KOPT-K1 (cell line): ENCODE data around the gene FAIM.
"Not testable (repeated sequence)": the region's sequence is repeated elsewhere in the genome, so short reads cannot be mapped to it uniquely, and the experiment has no call there.

Experiments
- H3K27ac ChIP-seq: fragments of 200-600 bp; sonication (generic); 2 replicates; pipeline ENCODE4 v1.5.1; 2016; ENCODE audit warnings: antibody characterized with exemption, mild to moderate bottlenecking, low read depth, low read length; ENCODE audit not compliant: poor library complexity, severe bottlenecking
- H3K36me3 ChIP-seq: fragments of 200-600 bp; sonication (generic); 2 replicates; pipeline ENCODE4 v1.5.1; 2017; ENCODE audit warnings: antibody characterized with exemption, mild to moderate bottlenecking, low read length, moderate library complexity; ENCODE audit not compliant: insufficient read depth
- H3K9me3 ChIP-seq: fragments of 200-600 bp; sonication (generic); 2 replicates; pipeline ENCODE4 v1.5.1; 2017; ENCODE audit warnings: antibody characterized with exemption, low read length, mild to moderate bottlenecking; ENCODE audit not compliant: insufficient read depth, poor library complexity, severe bottlenecking

Gene FAIM

GRCh38 chr3:138594150-138594934 lies 14.2 kb upstream of the FAIM start, which contains the start of gene CEP70:
Gene CEP70 (minus strand): TSS chr3:138594260. CDS start chr3:138572927, 21,333 bp downstream.
- peaks cover 28% of the 10 kb centered on the region for H3K36me3 ChIP-seq
- peak within 1 kb of the TSS; percentile 91 for H3K27ac ChIP-seq
- peaks cover 10% of the 10 kb centered on the region for H3K9me3 ChIP-seq

GRCh38 chr3:138594935-138595610 lies 13.5 kb upstream of the FAIM start:
- Histone ChIP-seq H3K27ac (peak overlapping the region; percentile 91), H3K36me3 (peaks cover 21% of the 10 kb centered on the region), H3K9me3 (peaks cover 10% of the 10 kb centered on the region)

DNA sequence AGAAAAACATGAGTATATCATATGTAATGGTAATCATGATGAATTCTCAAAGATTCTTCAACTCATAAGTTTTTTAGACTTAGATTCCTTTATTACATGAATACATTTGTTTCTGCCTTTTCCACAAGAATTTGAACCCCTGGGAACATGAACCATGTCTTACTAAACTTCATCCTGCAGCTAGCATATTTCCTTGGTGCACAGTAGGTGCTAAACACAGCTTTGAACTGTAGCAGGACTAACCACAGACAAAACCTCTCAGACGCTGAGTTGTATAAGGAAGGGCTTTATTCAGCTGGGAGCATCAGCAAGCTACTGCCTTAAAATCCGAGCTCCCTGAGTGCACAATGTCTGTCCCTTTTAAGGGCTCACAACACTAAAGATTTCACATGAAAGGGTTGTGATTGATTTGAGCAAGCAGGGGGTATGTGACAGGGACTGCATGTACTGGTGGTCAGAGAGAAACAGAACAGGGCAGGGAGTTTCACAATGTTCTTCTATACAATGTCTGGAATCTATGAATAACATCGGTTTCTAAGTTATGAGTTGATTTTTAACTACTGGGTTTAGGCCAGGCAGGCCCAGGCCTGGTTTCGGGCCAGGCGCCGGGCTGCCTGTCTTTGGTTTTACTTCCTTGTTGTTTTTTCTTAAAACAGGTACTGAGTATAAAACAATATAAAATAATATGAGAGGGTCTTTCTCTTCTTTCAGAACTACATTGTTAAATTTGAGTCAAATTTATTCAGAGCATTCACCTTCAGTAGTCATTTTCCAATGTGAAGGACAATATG lies 11.2 kb upstream of the FAIM start:
- not testable (repeated sequence) for H3K36me3 ChIP-seq, H3K27ac ChIP-seq
- peaks cover 14% of the 10 kb centered on the region for H3K9me3 ChIP-seq

DNA sequence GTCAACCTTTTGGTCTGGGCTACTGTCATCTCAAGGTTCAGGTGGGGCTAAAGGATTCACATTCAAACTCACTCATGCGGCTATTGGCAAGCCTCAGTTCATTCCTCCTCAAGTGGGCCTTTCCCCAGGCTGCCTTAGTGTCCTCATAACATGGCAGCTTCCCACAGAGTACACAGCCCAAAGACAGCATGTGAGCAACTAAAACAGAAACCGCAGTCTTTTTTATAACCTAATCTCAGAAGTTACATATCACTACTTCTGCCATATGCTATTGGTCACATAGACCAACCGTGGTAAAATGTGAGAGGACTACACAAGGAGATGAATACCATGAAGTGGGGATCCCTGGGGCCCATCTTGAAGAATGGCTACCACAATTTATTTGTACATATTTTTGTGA lies 10.0 kb upstream of the FAIM start:
- Histone ChIP-seq H3K27ac (no peak overlapping the region), H3K36me3 (no peaks in the 10 kb centered on the region), H3K9me3 (peaks cover 23% of the 10 kb centered on the region)

- H3K27ac ChIP-seq, result no peak overlapping the region
- no peaks in the 10 kb centered on the region for H3K36me3 ChIP-seq
- H3K9me3 ChIP-seq, result peaks cover 23% of the 10 kb centered on the region
Measured at GRCh38 chr3:138600100-138600745, 8.3 kb upstream of the FAIM start.

GRCh38 chr3:138601661-138602060 lies 6.9 kb upstream of the FAIM start:
- H3K36me3 ChIP-seq, H3K27ac ChIP-seq: not testable (repeated sequence)
- peaks cover 23% of the 10 kb centered on the region for H3K9me3 ChIP-seq

DNA sequence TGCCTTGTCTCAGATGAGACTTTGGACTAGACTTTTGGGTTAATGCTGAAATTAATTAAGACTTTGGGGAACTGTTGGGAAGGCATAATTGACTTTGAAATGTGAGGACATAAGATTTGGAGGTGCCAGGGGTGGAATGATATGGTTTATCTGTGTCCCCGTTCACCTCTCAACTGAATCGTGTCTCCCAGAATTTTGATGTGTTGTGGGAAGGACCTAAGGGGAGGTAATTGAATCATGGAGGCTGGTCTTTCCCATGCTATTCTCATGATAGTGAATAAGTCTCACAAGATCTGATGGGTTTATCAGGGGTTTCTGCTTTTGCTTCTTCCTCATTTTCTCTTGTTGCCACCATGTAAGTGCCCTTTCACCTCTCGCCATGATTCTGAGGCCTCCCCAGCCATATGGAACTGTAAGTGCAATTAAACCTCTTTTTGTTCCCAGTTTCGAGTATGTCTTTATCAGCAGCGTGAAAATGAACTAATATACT lies 4.4 kb upstream of the FAIM start:
- not testable (repeated sequence) for H3K36me3 ChIP-seq, H3K27ac ChIP-seq
- H3K9me3 ChIP-seq, result peaks cover 14% of the 10 kb centered on the region

- no peaks in the 10 kb centered on the region for H3K36me3 ChIP-seq
- H3K27ac ChIP-seq, result peak overlapping the region; percentile 70
- H3K9me3 ChIP-seq, result no peaks in the 10 kb centered on the region
Measured at GRCh38 chr3:138609898-138610266, 1.3 kb downstream of the FAIM start.

GRCh38 chr3:138615462-138615861 lies 6.9 kb downstream of the FAIM start:
- H3K36me3 ChIP-seq, result no peaks in the 10 kb centered on the region
- H3K9me3 ChIP-seq, result no peaks in the 10 kb centered on the region

GRCh38 chr3:138620431-138620830 lies 11.9 kb downstream of the FAIM start:
- H3K9me3 ChIP-seq, result no peaks in the 10 kb centered on the region
- no peaks in the 10 kb centered on the region for H3K36me3 ChIP-seq
- no peak overlapping the region for H3K27ac ChIP-seq

More at GRCh38 chr3:138615462-138615861, 6.9 kb downstream of the FAIM start:
- no peak overlapping the region for H3K27ac ChIP-seq

DNA sequence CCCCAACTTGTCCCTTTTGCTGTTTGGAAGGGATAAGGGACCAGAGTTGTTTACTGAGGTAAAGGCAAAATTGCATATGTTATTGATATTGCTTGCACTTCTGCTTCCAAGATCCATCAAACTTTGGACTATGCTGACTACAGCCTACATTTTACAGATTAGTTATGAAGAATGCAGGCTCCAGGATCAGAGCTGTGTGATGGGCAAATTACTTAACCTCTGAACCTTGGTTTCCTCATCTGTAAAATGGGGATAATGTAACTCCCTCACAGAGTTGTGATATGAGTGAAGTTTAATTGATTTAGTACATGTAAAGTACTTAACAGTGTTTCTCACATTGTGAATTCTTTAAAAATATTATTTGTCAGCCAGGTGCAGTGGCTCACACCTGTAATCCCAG lies 15.9 kb downstream of the FAIM start:
- Histone ChIP-seq H3K9me3 (no peaks in the 10 kb centered on the region), H3K36me3 (no peaks in the 10 kb centered on the region), H3K27ac (no peak overlapping the region)

GRCh38 chr3:138625707-138626365 lies 17.3 kb downstream of the FAIM start:
- Histone ChIP-seq H3K27ac (no peak overlapping the region), H3K9me3 (no peaks in the 10 kb centered on the region), H3K36me3 (no peaks in the 10 kb centered on the region)

DNA sequence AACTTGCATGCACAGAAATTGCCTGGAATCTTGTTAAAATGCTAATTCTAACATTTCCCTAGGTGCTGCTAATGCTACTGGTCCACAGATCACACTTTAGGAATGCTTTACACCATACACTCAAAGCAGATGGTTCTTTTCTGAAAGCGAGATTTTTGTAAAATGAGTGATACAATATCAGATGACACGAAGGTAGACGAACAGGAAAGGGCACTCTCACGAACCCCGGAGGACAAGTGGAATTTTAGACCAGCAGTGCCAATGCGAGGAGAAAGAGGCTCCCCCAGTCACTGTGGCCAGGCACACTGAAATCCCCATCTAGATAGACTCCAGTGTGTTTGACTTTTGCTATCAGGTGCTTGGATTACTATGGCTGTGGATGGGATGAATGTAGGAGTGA lies 21.0 kb downstream of the FAIM start:
- Histone ChIP-seq H3K36me3 (no peaks in the 10 kb centered on the region), H3K27ac (no peak overlapping the region), H3K9me3 (no peaks in the 10 kb centered on the region)

DNA sequence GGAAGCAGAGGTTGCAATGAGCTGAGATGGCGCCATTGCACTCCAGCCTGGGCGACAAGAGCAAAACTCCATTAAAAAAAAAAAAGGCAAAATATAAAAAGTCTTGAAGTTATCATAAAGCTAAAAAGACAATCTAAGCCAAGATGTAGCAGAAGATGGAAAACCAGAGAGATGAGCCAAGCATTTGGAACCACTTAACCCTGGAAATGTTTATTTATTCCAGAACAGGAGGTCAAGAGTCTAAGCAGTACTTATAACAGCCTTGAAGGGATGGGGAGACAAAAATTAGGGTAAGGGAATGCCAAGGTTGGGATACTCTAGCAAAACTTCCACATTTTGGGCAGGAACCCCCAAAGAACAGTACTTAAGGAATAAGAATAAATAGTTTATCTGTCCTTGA lies 30.1 kb downstream of the FAIM start:
- Histone ChIP-seq H3K27ac (no peak overlapping the region), H3K36me3 (no peaks in the 10 kb centered on the region), H3K9me3 (peaks cover 17% of the 10 kb centered on the region)
